H54 (cell line): Measurements from ENCODE around the gene TMC7.

ENCODE experiments used
- DNase-seq: peaks from one replicate; pipeline ENCODE4 v3.0.0; 2011; ENCODE audit warnings: low spot score, mixed read lengths; ENCODE audit not compliant: insufficient read length
- FAIRE-seq: peaks from 3 replicates; lab custom pipeline; 2011; peaks lifted over from hg19 to GRCh38; lab: Jason Lieb, UNC
- POLR2A ChIP-seq: IDR thresholded peaks from 2 replicates; pipeline ENCODE4 v1.6.1; 2011; ENCODE audit warnings: low read depth, mild to moderate bottlenecking, low read length

Gene TMC7

DNA sequence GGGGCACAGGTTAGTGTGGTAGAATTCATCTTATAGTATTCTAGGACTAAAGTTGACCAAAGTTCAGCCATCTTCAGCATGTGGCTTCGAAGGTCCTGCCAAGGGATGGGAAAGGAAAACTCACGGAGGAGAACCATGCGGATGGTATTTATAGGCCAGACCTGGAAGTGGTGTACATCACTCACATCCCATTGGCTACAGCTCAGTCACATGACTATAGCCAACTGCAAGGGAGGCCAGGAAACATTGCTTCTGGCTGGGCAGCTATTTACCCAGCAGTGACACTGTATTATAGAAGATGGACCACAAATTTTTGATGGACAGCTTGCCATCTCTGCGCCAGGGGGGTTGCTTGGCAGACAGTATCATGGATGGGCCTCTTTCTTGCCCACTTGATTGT is 48.0 kb downstream of the TMC7 start:
- TF ChIP-seq POLR2A, result no peak
- FAIRE-seq (no peak), DNase-seq (no peak)

DNA sequence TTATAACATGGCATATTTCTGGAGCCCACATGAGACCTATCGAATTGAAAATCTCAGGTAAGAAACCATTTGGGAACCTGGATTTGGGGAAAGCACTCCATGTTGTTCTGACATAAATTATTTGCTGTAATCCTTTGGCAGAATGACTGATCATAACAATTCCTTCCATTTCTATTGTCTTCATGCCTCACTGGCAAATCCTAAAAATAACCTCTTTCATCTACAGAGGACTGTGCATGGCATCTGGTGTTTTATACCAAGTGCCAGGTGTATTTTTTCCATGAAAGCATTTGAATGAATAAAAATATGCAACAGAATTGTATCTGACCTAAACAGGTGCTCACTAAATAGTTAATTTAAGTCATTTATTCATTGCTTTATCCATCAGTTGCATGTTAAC is 50.0 kb downstream of the TMC7 start:
- DNase-seq, result no peak
- no peak for TF ChIP-seq POLR2A
- no peak for FAIRE-seq

DNA sequence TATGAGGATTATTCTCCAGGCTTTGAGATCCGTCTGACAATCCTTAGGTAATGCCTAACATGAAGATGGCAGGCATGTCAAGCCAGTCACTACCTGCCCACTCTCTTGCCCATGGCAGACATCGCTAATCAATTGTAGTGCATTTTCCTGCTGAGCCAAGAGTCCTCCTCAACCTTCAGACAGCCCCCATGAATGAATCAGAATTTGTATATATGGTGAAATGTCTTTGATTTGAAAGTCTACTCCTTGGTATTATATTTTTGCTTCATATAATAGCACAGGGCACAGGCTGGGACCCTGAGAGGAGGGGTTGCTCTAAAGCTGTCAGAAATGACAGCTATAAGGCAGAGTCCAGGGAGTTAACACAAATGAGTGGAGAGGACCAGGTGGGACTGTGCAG is 56.7 kb downstream of the TMC7 start:
- no peak for TF ChIP-seq POLR2A
- no peak for DNase-seq

DNA sequence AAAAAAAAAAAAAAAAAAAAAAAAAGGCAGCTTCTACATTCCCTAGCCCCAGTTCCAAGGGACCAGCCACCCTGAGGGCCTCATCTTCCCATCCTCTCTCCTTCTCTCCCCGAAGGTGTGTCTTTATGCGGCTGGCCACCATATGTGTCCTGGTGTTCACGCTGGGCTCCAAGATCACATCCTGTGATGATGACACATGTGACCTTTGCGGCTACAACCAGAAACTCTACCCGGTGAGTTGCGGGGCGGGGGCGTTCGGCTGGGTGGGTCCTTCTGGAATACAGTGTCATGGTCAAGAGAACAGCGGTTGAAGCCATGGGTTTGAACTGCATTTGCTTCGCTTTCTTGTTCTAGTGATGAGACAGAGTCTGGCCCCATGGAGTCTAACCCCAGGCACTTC is 61.0 kb downstream of the TMC7 start:
- no peak for TF ChIP-seq POLR2A
- FAIRE-seq, result no peak
- no peak for DNase-seq

More for the DNA sequence above, 56.7 kb downstream of the TMC7 start:
- FAIRE-seq, result no peak

DNA sequence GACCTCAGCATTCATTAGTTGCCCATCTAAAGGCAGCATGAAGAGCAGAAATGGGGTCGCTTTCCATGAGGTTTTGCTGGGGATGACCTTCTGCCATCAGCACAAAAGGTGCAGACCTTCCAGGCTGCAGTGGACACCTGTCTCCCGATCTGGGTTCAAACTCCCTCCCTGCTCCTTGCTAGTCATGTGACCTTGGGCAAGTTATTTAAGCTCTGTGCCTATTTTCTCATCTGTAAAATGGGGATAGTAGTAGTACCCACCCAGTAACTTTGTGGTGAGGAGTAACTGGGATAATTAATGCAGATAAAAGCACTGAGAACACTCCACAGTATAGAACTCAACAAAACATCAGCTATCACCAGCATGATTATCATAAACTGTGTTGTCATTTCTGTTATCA is 62.3 kb downstream of the TMC7 start:
- FAIRE-seq (no peak), DNase-seq (no peak)
- no peak for TF ChIP-seq POLR2A

DNA sequence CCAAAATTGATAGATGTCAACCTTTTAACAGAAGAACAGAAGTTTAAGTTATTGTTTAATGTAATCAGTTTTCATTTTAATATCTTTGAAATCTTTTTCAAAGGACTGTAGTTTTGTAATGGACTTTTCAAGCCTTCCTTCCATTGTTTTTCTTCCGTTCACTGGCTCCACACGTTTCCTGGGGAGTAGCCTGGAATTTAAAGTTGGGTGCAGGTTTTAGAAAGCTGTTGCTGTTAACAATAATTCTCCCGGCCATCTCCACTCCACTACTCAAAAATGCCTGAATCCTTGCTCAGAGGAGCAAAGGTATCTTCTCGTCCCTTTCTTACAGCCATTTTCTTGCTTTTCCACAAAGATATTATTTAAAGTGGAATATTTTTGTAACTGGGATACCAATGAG is 79.0 kb downstream of the TMC7 start:
- no peak for DNase-seq
- TF ChIP-seq POLR2A, result no peak
- no peak for FAIRE-seq

DNA sequence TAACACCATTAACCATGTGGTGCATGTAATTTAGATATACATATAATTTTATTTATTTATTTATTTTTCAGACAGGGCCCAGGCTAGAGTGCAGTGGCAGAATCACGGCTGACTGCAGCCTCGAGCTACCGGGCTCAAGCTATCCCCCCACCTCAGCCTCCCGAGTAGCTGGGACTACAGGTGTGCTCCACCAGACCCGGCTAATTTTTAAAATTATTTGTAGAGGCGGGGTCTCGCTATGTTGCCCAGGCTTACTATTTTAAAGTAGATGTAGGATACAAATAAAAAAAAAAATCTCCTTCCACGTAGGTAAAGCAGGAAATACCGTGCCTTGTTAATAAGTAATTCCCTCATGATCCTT is 83.2 kb downstream of the TMC7 start:
- FAIRE-seq, result no peak
- no peak for DNase-seq
- TF ChIP-seq POLR2A, result no peak

DNA sequence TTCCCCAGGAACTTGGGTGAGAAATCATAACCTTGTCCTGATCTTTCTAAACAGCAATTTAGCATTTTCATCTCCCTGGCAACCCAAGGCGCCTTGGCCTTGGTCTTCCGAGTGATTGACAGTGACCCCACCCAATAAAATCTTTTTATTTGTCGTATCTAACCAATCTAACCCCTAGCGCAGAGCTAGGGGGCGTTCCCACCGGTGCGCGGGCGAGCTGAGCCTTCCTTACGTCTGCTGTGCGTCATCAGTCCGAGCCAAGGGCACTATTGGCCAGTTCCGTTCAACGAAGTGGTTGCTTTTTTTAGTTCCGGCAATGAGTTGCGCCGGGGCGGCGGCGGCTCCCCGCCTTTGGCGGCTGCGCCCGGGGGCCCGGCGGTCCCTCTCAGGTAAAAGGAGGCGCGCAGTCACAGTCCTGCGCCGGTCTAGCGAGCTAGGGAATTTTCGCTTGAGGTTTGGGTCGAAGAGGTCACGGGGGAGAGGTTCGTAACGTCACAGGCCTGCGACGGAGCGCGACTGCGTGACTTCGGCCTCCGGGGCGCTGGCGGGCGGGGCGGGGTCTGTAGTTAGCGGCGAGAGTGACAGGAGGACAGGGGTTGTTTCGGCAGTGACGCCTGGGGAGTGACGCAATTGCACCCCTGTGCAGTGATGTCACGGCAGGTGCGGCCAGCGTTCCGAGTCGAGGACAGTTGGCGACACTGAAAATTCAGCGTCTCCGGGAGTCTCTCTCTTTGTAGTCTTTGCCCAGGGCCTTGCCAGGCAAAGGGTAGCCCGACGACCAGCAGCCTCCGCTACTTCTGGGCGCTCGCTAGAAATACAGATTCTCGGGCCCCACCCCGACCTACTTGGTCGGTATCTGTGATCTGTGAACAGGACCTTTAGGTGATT is 83.9 kb downstream of the TMC7 start, which contains the start of gene COQ7:
COQ7 (plus strand) TSS at position 266 of the 888 bp plus-strand sequence; CDS start at position 317, 51 bp downstream.
- TF ChIP-seq POLR2A, result peak; percentile 35; the same call in 1 of the 2 replicates
- FAIRE-seq, result peak; percentile 95
- DNase-seq, result peak; percentile 92

DNA sequence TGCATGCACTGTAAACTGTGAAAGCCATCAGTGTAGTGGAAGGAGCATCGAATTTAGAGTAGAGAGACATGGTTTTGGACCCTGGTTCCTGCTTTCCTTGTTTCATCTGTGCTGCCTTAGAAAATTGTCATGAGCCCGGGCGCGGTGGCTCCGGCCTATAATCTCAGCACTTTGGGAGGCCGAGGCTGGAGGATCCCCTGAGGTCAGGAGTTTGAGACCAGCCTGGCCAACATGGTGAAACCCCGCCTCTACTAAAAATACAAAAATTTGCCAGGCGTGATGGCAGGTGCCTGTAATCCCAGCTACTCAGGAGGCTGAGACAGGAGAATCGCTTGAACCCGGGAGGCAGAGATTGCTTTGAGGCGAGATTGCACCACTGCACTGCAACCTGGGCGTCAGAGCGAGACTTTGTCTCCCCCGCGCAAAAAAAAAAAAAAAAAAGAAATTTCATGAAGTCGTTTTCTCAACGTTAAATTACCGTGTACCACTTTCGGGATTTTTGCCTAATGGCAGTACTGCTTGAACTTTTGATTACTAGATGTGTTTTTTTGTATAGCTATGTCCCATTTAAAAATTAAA is 84.6 kb downstream of the TMC7 start:
- TF ChIP-seq POLR2A, result no peak
- DNase-seq (no peak), FAIRE-seq (no peak)

DNA sequence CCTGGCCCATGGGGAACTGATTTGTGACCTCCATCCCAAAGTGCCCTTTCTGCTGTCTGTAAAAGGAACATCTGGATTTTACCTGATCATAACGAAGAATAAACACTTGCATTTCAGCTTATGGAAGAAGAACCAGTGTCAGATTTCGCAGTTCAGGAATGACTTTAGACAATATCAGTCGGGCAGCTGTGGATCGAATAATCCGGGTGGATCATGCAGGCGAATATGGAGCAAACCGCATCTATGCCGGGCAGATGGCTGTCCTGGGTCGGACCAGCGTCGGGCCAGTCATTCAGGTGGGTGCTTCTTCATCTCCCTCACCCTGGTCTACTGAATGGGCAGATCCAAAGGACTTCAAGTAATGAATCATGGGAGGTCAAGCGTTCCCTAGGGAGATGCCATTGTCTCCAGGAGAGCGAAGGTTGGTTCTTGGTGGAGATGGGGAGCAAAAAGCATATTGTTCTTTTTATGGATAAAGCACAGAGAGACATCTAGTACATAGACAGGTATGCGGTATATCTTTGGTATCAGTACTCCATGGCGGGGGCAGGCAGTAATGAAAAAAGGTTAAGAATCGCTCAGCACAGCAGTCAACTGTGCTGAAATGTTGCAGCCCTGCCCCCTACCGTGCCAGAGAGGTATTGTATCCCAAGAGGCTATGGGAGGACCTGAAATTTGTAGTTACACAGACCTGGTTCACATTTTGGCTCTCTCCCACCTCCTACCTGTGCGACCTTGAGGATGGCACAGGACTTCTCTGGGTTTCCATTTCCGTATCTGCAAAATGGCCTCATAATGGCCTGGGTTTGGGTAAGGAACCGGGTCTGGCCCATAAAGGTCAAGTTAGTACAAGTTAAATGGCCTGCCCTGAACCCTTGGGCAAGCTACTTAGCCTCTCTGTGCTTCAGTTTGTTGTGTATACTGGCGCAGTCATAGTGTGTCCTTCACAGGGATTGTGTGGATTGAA is 88.4 kb downstream of the TMC7 start:
- FAIRE-seq (no peak), DNase-seq (no peak)
- no peak for TF ChIP-seq POLR2A

DNA sequence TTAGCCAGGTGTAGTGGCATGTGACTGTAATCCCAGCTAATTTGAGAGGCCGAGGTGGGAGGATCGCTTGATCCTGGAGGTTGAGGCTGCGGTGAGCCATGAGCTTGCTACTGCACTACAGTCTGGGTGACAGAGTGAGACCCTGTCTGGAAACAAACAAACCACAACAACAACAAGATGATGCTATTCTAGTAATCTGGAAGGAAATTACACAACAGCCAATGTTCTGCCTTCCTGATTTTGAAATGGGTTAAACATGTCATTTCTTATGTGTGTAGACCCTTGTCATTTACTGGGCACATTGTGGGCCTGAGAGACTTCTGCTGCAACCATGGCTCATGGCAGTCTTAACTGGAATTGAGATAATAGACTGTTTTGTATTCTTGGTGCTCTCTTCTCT is 89.6 kb downstream of the TMC7 start:
- FAIRE-seq (no peak), DNase-seq (no peak)
- TF ChIP-seq POLR2A, result no peak

DNA sequence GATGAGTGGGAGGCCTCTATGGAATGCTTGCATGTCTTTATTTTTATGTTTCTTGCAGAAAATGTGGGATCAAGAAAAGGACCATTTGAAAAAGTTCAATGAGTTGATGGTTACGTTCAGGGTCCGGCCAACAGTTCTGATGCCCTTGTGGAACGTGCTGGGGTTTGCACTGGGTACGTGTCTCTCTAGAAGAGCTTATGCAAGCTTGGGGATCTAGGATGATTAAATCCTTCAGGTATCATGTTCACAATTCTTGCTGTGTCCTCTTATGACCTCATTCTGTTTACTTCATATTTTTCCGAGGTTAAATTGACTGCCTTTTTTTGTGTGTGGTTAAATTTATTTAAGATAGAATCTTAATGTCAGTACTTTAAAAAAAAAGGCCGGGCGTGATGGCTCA is 90.1 kb downstream of the TMC7 start:
- no peak for FAIRE-seq
- TF ChIP-seq POLR2A, result no peak
- DNase-seq, result no peak

DNA sequence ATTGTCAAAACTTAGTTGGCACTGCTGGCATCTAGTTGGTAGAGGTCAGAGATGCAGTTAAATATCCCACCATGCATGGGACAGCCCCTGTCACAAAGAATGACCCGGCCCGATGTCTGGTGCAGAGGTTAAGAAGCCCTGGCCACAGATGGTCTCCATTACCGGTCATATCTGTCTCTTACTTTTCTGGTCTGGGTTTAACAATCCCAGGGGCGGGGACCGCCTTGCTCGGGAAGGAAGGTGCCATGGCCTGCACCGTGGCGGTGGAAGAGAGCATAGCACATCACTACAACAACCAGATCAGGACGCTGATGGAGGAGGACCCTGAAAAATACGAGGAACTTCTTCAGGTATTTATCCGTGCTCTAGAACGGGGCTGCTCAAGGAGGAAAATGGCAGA is 91.8 kb downstream of the TMC7 start:
- DNase-seq, result no peak
- FAIRE-seq, result no peak
- TF ChIP-seq POLR2A, result no peak

DNA sequence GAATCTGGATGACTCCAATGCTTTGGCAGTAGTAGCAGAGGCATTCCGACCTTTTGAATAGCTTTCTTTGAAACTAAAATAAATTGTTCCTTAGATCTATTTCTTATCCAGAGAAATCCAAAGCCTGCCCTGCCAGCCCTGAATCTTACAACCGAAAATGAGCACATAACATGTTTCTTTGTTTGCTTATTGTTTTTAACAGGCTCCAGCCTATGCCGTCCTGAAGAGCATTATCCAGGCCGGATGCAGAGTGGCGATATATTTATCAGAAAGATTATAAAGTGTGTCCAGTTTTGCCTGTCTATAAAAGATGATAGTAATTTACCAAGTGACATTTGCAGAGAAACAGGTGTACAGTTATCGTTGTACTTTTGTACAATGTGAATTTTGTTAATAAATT is 94.1 kb downstream of the TMC7 start:
- TF ChIP-seq POLR2A, result no peak
- no peak for DNase-seq
- FAIRE-seq, result no peak
